Measurements from ENCODE around the gene GMFB. TPM values are rescaled to one million over a fixed set of nuclear protein-coding genes. Genes with fewer than 3 reads are reported as not detected.

GMFB gene
- total RNA-seq, 2 experiments from 2014 or later, result 45.7 to 82.2 TPM

DNA sequence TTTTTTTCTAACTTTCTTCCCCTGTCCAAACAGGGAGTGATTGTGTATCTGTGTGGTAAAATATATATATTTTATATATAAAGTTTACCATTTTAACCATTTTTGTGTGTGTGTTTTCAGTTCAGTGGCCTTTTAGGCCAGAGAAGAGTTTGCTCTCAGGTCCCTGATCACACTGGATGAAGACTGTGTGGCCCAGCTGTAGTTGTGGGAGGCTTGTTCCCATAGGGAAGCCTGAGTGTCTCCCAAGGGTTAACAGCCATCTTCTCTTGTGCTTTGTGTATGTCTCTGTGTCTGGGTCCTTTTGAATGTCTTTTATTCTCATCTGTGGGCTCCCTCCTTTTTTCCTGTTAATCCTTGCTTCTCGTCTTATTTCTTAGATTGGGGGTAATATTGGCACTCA is 44.3 kb upstream of the GMFB start:
- TF ChIP-seq, protein P1, sequence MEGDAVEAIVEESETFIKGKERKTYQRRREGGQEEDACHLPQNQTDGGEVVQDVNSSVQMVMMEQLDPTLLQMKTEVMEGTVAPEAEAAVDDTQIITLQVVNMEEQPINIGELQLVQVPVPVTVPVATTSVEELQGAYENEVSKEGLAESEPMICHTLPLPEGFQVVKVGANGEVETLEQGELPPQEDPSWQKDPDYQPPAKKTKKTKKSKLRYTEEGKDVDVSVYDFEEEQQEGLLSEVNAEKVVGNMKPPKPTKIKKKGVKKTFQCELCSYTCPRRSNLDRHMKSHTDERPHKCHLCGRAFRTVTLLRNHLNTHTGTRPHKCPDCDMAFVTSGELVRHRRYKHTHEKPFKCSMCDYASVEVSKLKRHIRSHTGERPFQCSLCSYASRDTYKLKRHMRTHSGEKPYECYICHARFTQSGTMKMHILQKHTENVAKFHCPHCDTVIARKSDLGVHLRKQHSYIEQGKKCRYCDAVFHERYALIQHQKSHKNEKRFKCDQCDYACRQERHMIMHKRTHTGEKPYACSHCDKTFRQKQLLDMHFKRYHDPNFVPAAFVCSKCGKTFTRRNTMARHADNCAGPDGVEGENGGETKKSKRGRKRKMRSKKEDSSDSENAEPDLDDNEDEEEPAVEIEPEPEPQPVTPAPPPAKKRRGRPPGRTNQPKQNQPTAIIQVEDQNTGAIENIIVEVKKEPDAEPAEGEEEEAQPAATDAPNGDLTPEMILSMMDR (conservative IDR thresholded peaks at IDR 0.05; ENCODE audit: low read length), result no peak
- no peak for TF ChIP-seq EZH2phosphoT487 (IDR thresholded peaks at IDR 0.05; ENCODE audit: borderline replicate concordance, low read depth, low read length)
- Histone ChIP-seq H3K4me3 (ENCODE audit: low read depth, low read length, poor library complexity, severe bottlenecking) (peak overlapping the region; percentile 37), H4K20me1 (ENCODE audit: insufficient read depth, low read length) (no peaks in the 10 kb centered on the region), H3K4me2 (ENCODE audit: low read length) (peak overlapping the region; percentile 64), H3K9me3 (ENCODE audit: low read length) (no peaks in the 10 kb centered on the region), H3K9me2 (ENCODE audit: insufficient read depth, low read length) (no peaks in the 10 kb centered on the region), H2AFZ (ENCODE audit: low read length) (0 out of 2 replicates have a peak overlapping the region, but pooled peaks have one; percentile 49), H3K79me2 (ENCODE audit: insufficient read depth, low read depth, low read length) (no peaks in the 10 kb centered on the region), H3K27ac (ENCODE audit: low read depth, low read length, poor library complexity, severe bottlenecking) (peak overlapping the region; percentile 64), H3K4me1 (ENCODE audit: insufficient read depth, low read length, poor library complexity, severe bottlenecking) (peaks cover 19% of the 10 kb centered on the region), H3K36me3 (ENCODE audit: insufficient read depth, low read length) (peaks cover 2% of the 10 kb centered on the region; the same call in 1 of the 2 replicates)
- CTCF ChIA-PET (ENCODE audit: unreplicated experiment), result no interaction called here
- DNase-seq (ENCODE audit: low spot score), result no peak
- POLR2A ChIA-PET, result interaction anchor here (0.6 to 1.7 kb wide), 8 partner anchors 18 to 1046 kb away, joined by 3 to 18 read pairs (median 4); partner anchors contain the start of gene CGRRF1
- BruUV-seq (replicated peaks), result no TSS peak
- intact Hi-C loops (cut with micrococcal nuclease; ENCODE audit: unreplicated experiment), result no loop called here

DNA sequence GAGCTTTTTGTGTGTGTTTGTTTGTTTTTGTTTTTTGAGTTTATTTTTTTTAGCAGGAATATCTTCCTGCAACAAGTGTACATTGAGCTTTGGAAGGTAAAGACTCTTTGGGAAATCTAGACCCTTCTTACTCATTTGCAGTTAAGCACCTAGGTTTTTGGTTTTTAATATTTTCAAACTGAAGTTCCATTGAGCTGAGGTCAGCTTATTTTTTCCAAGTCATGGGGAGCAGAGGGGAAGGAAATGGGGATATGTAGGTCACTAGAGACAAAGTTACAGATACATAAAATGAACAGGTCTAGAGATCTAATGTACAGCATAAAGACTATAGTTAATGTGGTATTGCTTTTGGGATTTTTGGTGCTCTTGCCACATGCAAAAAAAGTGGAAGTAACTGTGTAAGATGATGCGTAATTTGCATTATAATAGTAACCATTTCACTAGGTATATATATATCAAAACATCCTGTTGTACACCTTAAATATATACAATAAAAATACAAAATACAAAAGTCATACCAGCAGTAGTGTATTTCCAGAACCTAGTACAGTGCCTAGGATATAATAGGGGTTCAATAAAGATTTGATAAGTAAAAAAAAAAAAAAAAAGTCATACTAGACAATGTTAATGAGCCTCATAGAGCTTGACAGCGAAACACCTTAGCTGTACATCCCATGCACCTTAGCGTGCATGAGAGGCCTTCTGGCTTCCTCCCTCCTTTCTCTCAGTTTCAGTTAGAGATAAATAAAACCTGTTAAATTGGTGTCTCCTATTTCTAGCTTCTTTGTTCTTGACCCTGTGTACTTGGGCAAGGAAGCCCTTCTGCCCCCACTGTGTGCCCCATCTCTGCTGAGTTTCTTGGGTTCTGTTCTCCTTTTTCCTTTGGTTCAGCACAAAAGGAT is 43.6 kb upstream of the GMFB start:
- no peaks in the 10 kb centered on the region for H3K79me2 ChIP-seq (ENCODE audit: insufficient read depth, low read depth, low read length)
- DNase-seq (ENCODE audit: low spot score), result peak; percentile 63
- H3K4me2 ChIP-seq (ENCODE audit: low read length), result peak overlapping the region; percentile 64
- H3K4me3 ChIP-seq (ENCODE audit: low read depth, low read length, poor library complexity, severe bottlenecking), result peak overlapping the region; percentile 37
- no peaks in the 10 kb centered on the region for H3K36me3 ChIP-seq (ENCODE audit: insufficient read depth, low read length)
- ChIA-PET CTCF (ENCODE audit: unreplicated experiment) (no interaction called here), POLR2A (interaction anchor here (0.6 to 1.7 kb wide), 15 partner anchors 17 to 1047 kb away, joined by 3 to 18 read pairs (median 3); partner anchors contain the start of gene CGRRF1)
- intact Hi-C loops (cut with micrococcal nuclease; ENCODE audit: unreplicated experiment), result no loop called here
- peak overlapping the region; percentile 56 for H2AFZ ChIP-seq (ENCODE audit: low read length)
- no peaks in the 10 kb centered on the region for H4K20me1 ChIP-seq (ENCODE audit: insufficient read depth, low read length)
- H3K27ac ChIP-seq (ENCODE audit: low read depth, low read length, poor library complexity, severe bottlenecking), result peak overlapping the region; percentile 64
- peaks cover 19% of the 10 kb centered on the region for H3K4me1 ChIP-seq (ENCODE audit: insufficient read depth, low read length, poor library complexity, severe bottlenecking)
- no peaks in the 10 kb centered on the region for H3K9me3 ChIP-seq (ENCODE audit: low read length)
- TF ChIP-seq, protein P1 (conservative IDR thresholded peaks at IDR 0.05; ENCODE audit: low read length), result no peak
- no peak for TF ChIP-seq EZH2phosphoT487 (IDR thresholded peaks at IDR 0.05; ENCODE audit: borderline replicate concordance, low read depth, low read length)
- H3K9me2 ChIP-seq (ENCODE audit: insufficient read depth, low read length), result no peaks in the 10 kb centered on the region
- BruUV-seq (replicated peaks), result no TSS peak

Measured in OCI-LY7 (cell line).